Ecto neural progenitor cell (in vitro differentiated cells): ENCODE results near the gene BUB1B.

Source experiments
- DNase-seq: peaks from one replicate; pipeline ENCODE4 v3.0.0-alpha.2; 2018; ENCODE audit warnings: low spot score

BUB1B gene

DNA sequence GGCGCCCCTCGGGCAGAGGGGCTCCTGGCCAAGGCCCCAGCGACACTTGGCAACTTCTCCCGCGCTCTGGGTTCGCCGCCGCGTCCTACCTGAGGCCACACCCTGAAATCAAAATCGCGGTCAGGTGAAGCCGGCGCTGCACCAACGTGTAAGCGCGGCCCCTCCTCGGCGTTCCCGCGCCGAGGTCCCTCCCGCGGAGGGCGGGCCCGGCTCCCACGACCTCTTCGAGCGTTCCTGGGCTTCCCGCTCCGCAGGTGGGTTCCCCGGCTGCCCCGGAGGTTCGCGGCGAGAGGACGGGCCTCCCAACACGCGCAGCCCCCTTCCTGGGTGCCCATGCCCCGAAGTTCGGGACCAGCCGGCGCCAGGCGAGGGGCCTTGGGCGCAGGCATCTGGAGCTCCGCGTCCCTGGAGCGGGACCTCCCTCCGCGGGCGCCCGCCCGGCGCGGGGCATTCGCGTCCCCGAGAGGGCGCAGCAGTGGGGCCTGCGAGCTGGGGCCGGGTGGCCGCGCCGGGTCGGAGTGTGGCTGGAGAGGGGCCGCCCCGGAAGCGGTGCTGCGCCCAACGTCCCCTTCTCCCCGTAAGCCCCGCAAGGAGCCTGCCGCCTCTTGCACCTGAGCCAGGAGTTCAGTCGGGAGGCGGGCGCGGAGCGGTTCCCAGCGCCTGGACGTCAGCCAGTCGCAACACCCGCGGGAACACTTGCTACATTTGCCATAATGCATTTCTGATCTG lies 91.7 kb downstream of the BUB1B start:
- no peak for DNase-seq

DNA sequence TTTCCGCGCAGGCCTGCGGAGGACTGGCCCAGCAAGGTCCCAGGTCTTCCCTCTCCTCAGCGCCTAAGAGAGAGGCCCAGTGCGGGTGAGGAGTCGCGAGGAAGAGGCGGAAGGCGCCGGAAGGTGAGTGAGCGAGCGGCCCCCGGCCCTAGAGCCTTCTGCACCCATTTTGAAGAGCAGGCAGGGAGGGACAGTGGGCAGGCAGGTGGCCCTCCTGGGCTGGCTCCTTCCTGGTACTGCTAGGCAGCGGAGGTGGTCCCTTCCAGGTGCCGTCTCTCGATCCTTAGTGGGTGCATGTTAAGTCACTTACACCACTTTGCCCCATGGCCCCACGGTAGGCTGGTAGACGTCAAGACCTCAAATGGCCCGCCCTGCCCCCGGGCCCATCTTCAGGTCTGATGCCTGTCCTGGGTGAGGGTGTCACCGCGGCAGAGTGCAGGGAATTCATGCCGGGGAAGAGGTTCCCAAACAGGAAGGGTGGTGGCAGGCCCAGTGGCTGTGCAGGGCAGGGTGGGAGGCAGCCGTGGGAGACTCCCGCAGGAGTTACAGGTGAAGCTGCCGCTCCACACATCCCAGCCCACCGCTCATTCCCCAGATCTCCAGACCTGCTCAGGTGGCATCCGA lies 92.4 kb downstream of the BUB1B start:
- DNase-seq: no peak

DNA sequence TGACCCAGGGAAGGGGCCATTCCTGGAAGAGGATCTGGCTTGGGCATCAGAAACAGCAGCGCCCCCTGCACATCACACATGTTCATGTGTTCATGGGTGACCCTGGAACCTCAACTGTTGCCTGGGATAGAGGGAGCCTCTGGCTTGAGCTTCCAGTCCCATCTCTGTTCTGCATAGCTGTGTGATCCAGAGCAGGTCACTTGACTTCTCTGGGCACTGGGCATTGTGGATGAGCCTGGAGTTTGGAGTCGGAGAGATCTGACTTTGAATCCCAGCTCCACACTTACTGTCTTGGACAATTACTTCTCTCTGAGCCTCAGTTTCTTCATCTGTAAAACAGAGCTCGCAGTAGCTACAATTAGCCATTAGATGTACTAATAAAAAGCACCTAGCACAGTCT lies 93.6 kb downstream of the BUB1B start:
- no peak for DNase-seq

DNA sequence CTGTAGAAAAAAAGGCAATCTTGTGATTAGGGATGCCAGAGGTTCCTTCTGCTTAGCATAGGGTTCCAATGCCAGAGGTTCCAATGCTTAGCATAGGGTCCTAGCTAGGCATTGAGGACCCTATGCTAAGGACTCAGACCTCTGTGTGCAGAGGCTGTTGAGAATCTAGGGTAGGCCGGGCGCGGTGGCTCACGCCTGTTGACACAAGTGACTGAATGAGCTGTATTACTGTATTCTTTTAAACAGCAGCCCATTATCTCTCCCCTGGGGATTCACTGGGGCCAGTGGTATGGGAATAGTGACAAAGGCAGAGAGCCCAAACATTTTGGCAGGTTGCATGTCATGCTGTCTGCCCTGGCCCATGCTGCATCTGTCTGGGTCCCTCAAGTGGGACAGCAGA lies 94.2 kb downstream of the BUB1B start:
- no peak for DNase-seq

DNA sequence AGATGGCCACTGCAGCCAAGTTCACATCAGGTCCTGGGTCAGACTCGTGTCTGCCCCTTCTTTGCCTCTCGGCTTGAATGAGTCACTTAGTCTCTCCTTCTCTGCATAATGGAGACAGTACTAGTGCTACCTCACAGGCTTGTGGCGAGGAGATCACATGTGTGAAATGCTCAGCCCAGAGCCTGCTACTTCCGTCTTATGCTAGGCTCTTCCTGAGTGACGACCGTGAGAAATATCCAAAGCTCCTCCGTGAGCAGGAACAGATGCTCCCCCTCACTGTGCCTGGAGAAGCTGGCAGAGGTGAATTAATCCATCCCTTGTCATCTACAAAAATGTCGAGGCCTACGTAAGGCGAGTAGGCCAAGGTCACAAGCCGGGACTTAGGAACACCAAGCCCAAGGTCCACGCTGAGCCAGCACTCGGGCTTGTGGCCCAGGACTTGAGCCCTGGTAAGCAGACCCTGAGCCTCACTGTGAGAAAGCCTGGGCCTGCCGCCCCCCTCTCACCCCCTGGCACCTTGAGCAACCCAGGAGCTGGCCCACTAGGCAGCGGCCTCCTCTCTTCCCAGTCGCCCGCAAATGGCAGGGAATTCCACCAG lies 95.9 kb downstream of the BUB1B start:
- no peak for DNase-seq

DNA sequence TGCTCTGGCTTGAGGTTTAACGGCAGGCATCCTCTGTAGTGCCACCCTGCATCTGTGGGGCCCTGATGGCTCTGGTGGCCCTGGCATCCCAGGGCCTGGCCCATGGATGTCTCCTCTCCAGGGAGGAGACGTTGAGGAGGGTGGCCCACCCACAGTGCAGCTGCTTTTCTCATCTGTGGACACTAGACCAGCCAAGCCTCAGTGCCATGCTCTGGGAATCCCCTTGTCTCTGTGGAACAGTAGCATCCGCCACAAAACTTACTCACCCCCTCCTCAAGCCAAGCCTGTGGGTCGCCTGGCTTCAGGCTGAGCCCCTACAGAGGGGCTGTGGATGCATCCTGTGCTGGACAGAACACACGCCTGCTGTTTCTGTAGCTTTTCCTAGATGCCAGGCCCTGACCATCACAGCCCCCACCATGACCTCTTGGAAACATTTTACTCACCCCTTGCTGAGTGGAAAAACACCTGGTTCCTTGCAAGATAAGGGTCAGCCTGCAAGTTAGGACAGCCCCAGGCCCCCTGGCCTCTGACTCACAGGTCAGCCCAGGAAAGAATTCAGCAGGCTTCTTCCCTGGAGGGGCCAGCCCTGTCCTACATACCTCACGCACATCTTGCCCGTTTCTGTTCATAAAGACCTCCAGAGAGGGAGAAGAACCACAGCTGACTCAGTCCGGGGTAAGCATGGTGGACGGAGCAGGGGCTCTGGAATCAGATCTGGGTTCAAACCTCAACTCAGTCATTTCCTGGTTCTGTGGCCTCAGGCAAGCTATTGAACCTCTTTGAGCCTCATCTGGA lies 97.0 kb downstream of the BUB1B start:
- no peak for DNase-seq

DNA sequence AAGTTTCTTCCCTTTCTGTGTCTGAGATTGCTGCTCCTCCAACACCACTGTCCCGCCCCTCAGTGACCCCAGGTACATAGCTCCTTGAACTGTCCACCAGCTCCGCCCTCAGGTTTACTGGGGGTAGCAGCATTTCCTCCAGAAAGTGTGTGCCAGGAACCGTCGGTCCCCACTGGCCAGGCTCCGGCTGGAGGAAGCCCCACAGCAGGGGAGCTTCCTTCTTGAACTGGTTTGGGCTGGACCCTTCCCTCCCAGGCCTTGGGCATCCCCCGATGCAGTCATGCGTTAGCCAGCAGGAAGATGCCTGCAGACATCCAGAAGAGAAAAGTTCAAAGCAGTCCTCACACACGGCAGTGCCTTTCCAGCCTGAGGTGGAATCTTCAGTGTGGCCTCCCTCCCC lies 97.7 kb downstream of the BUB1B start:
- no peak for DNase-seq

DNA sequence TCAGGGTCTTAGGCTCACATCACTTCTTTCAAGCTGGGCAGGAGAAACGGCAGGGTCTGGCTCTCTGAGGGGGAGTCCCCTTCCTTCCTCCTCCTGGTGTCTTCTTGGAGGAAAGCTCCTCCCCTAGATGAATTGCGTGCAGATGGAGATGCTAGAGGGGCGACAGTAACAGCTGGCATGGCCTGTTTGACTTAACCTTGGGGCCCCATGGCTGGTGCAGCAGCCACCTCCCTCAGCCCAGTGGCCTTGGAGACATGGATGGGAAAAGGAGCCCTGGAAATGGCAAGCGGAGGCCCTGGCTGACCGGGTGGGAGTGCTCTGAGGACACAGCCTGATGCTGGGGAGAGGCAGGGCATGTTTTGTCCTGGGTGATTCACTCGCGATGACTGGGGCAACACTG lies 98.2 kb downstream of the BUB1B start:
- DNase-seq: no peak

DNA sequence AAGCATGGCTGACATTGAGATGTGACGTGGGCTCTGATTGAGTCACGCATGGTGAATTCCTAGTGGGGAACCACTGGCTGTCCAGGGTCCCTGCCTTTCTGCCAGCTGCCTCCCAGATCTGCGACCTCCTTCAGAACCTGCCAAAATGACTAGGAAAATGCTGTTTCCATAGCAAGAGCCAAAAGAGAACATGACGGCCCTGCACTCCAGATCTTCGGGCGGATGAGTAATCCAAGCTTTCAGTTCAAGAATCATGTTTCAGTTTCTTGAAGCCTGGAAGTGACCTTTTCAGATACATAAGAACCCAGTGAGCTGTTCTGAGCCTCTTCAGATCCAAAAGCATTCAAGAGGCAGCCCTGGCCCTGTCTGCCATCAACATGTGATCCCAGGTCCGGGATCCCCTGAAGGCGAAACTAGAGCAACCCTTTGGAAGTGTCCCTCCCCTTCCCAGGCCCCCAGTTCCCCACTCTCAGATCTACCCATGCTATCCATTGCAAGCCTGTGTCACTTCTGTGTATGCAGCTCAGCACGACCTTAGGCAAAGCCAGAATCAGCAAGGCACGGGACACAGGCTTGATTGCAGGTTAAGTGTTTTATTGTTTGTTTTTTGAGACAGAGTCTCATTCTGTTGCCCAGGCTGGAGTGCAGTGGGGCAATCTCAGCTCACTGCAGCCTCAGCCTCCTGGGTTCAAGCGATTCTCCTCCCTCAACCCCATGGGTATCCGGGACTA lies 102.3 kb downstream of the BUB1B start:
- no peak for DNase-seq

DNA sequence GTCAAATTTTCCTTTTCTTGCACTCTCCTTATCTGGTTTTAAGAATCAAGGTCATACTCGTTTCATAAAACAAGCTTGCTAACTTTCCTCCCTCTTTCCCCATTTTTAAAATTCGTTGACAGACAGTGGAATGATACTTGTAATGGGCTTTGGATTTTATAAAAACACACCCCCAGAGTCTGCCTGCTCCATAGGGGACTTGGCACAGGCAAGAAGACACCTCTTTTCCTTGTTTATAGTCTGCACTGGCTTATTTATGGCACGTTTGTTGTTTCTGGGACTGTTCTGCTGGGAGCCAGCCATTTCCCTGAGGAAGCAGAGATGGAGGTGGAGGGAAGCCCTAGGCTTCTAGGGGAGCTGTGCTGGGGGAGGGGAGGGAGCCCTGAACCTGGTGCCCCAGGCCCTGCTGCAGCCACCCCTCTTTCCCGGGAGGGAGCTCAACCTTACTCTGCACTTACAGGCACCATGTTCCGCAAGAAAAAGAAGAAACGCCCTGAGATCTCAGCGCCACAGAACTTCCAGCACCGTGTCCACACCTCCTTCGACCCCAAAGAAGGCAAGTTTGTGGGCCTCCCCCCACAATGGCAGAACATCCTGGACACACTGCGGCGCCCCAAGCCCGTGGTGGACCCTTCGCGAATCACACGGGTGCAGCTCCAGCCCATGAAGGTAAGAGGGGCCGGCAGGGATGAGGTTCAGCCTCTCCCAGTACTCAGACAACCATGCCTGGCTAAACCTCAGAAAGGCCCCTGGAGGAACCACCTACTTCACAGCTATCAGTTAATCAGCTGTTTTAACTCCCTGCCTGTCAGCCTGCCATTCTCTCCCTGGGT lies 103.7 kb downstream of the BUB1B start:
- DNase-seq: no peak

DNA sequence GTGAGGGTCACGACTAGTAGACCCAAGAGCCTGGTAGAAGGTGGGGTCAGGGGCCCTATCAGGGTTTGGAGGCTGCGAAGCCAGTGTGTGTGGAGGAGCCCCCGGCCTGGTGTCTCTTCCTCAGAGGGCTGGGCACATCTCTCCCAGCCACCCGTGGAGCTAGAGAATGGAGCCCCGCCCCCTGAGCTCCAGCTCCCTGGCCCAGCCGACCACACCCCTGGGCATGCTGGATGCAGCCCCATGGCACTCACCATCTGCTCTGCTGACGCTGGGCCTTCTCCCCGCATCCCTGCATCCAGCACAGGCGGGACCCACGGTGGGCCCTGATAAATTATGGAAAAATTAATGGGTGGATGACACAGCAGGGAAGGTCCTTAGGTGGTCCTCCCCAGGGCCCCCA lies 104.5 kb downstream of the BUB1B start:
- no peak for DNase-seq

DNA sequence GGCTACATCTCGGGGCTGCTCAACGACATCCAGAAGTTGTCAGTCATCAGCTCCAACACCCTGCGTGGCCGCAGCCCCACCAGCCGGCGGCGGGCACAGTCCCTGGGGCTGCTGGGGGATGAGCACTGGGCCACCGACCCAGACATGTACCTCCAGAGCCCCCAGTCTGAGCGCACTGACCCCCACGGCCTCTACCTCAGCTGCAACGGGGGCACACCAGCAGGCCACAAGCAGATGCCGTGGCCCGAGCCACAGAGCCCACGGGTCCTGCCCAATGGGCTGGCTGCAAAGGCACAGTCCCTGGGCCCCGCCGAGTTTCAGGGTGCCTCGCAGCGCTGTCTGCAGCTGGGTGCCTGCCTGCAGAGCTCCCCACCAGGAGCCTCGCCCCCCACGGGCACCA lies 105.0 kb downstream of the BUB1B start:
- no peak for DNase-seq

DNA sequence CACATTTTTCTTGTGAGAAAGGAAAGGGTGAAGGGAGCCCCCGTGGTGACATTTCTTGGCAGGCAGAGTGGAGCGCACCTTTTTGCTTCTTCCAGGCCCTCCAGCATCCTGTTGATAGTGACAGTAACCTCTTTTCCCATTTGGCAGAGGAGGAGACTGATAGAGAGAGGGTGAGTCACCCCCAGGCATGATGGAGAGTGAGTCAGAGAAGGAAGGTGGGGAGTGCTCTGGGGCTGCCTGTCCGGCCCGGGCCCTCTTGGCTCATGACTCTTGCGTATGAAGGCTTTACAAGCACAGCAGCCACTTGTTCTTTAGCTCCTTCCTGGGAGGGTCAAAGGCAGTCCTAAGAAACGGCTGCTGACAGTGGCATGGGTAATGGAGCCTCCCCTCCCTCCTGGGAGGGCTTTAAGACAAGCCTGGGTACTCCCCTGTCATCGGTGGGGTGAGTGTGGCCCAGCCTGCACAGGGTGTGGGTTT lies 106.0 kb downstream of the BUB1B start:
- no peak for DNase-seq

DNA sequence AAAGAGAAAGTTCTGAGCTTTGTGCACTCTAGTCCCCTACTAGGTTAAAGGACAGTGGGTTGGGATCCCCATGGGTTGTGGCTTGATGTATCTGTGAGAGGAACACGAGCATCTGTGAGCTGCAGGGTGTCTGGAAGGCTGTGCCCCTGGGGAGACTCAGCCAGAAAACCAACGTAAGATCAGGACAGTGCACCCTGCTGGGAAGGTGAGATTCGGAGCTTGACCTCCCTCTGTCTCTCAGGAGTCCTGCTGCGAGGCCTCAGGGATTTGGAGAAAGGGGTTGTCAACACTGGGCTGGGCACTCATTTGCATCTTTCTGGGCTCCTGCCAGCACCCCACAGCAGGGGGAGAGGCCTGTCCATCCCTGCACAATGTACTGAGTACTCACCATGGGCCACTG lies 106.8 kb downstream of the BUB1B start:
- no peak for DNase-seq

DNA sequence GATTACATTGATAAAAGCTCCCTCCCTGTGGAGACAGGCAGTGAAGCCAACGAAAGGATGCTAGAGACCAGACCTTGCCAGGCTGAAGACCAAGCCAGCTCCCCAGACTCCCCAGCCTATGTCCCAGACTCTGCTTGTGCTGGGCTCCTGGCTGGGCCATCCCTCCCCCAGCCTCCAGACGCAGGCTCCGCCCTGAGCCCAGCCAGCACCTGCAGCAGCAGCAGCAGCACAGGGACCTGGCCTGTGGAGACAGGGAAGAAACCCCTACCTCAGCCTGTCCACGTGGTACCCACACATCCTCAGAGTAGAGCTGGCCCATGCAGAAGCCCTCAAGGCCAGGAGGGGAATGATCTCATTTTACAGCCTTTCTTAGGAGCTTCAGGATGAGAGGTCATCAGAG lies 108.7 kb downstream of the BUB1B start:
- DNase-seq: no peak

DNA sequence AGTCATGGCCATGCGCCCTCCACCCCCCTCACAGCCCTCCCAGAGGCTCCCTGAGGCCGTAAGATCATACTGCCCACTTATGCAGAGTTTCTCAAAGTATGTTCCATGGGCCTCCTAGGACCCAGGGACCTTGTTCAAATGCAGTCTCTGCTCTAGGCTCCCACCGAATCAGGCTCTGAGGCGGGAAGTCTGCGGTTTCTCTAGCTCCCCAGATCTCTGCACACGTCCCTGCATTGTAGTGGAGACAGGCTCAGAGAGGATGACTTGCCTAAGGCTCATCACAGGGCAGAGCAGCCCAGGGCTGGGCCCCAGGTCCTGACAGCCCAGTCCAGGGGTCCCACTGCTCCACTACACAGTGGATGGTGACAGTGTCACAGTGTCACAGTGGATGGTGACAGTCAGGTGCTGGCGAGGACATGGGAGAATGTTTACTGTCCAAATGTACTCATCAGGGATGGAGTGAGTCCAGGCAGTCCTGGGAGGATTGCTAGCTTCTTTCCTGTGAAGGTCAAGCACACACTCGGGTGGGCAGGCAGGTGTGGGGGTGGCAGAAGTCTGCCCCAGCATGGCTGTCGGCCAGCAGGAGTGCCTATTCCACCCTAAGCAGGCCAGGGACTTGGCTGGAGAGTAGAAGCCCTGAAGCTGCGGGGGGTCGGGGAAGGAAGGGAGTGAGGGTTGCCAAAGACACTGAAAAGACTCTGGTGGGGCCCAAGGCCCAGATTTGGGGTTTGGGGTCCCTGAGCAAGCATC lies 109.6 kb downstream of the BUB1B start:
- no peak for DNase-seq
